ENCODE measurements around the gene EPS8L2.
A peak's percentile ranks its signal among the peaks of the same experiment; 100 is the strongest.

The EPS8L2 gene

GRCh38 chr11:704781-705645 lies 1.0 kb upstream of the EPS8L2 start:
- DNase-seq: no peak

GRCh38 chr11:706439-706956 lies 467 bp downstream of the EPS8L2 start:
- no peak for DNase-seq

- DNase-seq: peak; percentile 77
These were observed 1.2 kb downstream of the EPS8L2 start for GRCh38 chr11:706957-707816.

GRCh38 chr11:707817-708420 lies 1.9 kb downstream of the EPS8L2 start:
- peak; percentile 70 for DNase-seq

GRCh38 chr11:708511-708910 lies 2.5 kb downstream of the EPS8L2 start:
- no peak for DNase-seq

DNA sequence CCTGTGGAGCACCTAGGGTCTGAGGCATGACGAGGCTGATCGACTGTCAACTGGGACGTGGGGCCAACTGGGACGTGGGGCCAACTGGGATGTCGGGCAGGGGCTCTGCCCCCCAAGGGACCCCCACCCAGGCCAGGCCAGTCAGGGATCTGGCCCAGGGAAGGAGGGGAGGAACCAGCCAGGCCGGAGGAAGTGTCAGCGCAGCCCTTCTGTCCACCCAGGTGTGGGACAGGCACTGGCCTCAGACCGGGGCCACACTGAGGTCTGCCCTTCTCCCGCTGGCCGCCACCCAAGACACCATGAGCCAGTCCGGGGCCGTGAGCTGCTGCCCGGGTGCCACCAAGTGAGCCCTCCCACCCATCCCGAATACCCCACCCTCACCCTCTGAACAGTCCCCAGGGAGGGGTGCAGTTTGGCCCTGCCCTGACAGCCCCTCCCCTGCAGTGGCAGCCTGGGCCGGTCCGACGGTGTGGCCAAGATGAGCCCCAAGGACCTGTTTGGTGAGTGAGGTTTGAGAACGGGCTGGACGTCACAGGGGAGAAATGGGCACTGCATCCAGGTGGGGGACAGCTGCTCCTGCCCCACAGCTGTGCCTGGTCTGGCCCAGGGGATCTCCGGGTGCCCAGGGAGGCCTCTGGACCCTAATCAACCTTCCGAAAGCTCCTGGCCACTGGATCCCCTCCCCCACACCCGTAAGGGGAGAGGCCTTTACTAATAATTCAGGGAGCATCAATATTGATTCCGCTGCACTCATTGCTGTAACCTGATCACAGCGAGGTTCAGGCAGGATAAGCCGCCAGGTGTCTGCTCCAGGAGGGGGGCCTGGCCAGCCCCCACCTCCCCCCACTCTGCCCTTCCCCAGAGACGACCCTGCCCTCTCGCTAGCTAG lies 3.3 kb downstream of the EPS8L2 start:
- no peak for DNase-seq

GRCh38 chr11:714436-714835 lies 8.4 kb downstream of the EPS8L2 start:
- DNase-seq: no peak

GRCh38 chr11:719214-720016 lies 13.4 kb downstream of the EPS8L2 start:
- DNase-seq: no peak

GRCh38 chr11:720017-720641 lies 14.1 kb downstream of the EPS8L2 start:
- no peak for DNase-seq

GRCh38 chr11:720642-721246 lies 14.7 kb downstream of the EPS8L2 start:
- no peak for DNase-seq

DNA sequence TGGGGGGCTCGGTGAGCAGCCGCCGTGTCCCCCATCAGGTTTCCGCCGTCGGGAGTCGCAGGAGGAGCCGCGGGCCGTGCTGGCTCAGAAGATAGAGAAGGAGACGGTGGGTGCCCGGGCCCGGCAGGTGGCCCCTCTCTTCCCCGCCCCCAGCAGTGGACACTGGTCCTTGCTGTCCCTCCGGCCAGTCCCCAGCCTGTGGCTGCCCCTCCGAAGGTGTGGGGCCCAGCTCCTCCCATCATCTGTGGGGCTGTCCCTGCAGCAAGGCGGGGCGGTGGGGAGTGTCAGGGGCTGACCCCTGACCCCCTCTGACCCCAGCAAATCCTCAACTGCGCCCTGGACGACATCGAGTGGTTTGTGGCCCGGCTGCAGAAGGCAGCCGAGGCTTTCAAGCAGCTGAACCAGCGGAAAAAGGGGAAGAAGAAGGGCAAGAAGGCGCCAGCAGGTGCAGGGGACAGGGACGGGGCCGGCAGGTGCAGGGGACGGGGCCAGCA lies 15.3 kb downstream of the EPS8L2 start:
- no peak for DNase-seq

DNA sequence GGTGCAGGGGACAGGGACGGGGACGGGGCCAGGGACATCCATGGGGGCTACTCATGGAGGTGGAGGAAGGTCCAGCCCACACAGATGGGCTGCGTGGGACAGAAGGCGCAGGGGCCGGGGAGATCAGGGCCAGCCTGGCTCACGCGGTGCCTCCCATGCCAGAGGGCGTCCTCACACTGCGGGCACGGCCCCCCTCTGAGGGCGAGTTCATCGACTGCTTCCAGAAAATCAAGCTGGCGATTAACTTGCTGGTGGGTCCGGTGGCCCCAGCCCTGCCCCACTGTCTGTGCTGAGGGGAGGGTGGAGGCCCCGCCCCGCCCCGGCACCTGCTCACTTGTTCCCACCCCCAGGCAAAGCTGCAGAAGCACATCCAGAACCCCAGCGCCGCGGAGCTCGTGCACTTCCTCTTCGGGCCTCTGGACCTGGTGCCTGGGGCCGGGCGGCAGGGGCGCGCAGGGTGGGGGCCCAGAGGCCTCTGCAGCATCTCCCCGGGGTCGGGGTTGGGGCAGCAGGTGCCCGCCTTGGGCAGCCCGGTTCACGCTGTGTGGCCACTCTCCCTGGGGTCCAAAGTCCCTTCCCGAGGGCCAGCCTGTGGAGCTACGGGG lies 15.8 kb downstream of the EPS8L2 start:
- no peak for DNase-seq

DNA sequence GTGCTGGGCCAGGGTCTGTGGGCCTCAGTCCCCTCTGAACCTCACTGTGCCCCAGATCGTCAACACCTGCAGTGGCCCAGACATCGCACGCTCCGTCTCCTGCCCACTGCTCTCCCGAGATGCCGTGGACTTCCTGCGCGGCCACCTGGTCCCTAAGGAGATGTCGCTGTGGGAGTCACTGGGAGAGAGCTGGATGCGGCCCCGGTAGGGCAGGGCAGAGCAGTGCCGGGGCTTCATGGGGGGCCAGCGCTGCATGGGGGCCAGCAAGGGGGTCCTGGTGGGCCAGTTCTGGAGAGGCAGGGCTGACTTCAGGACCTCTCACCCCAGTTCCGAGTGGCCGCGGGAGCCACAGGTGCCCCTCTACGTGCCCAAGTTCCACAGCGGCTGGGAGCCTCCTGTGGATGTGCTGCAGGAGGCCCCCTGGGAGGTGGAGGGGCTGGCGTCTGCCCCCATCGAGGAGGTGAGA lies 16.3 kb downstream of the EPS8L2 start:
- no peak for DNase-seq

- DNase-seq: peak; percentile 17
These were observed 17.3 kb downstream of the EPS8L2 start for GRCh38 chr11:723120-723883.

DNA sequence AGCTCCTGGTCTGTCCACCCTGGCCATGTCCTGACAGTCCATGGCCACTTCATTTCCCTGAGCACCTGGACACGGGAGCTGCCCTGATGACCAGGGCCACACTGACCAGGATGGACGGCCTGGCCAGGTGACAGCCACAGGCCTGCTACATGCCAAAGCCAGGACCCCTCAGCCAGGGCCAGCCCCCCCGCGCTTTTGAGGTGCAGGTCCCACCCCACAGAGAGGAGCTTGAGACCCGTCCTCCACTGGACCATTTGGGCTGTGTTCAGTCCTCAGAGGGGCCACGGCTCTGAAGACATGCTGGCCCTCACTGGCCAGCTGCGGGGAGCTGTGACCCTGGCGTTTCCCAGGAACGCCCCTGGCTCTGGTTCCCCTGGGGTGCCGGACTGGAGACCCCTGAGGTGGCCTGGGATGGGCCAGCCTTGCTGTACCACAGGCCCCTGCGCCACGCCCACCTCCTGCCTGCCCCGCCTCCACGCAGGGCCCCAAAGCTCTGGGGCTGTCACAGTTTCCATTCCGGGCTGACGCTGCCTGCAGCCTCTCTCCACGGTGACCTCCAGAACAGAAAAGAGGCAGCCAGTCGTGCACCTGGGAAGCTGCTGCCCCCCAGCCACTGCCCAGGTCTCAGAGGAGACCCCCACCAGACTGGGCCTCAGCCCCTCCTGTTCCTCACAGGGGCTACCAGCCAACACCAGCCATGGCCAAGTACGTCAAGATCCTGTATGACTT lies 18.2 kb downstream of the EPS8L2 start:
- DNase-seq: no peak

GRCh38 chr11:724778-725386 lies 18.9 kb downstream of the EPS8L2 start:
- DNase-seq: no peak

DNA sequence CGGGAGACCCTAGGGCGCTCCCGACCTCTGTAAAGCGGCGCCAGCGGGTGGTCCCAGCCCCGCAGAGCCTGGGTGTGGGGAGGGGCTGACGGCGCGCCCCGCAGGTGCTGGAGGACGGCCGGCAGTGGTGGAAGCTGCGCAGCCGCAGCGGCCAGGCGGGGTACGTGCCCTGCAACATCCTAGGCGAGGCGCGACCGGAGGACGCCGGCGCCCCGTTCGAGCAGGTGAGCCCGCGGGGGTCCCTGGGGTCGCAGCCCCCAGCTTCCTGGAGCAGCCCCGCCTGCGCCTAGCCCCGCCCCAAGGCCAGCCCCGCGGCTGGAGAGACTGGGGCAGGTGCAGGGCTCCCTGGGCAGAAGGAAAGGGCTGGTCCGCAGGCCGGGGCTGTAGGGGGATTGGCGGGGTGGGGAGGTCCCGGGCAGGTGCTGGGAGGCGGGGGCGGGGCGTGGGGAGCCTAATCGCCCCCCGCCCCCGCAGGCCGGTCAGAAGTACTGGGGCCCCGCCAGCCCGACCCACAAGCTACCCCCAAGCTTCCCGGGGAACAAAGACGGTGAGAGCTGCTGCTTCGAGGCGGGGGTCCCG lies 19.7 kb downstream of the EPS8L2 start:
- no peak for DNase-seq
